NT2/D1 (cell line): ENCODE data around the gene TMOD1.
A peak's percentile ranks its signal among the peaks of the same experiment; 100 is the strongest.

Source experiments
- DNase-seq: peaks from one replicate; pipeline ENCODE4 v3.0.0-alpha.2; 2011; ENCODE audit warnings: low read depth, low spot score
- H3K27me3 ChIP-seq: 2 replicates; pipeline ENCODE4 v1.6.0; 2011; ENCODE audit warnings: mild to moderate bottlenecking; ENCODE audit not compliant: insufficient read length, insufficient read depth
- H3K36me3 ChIP-seq: 2 replicates; pipeline ENCODE4 v1.6.1; 2011; ENCODE audit warnings: mild to moderate bottlenecking, low read length, mixed read lengths; ENCODE audit not compliant: insufficient read depth, insufficient read length
- H3K4me1 ChIP-seq: 2 replicates; pipeline ENCODE4 v1.5.1; 2011; ENCODE audit not compliant: insufficient read depth, insufficient read length
- H3K4me3 ChIP-seq: 2 replicates; pipeline ENCODE4 v1.5.1; 2011; ENCODE audit warnings: low read depth; ENCODE audit not compliant: insufficient read length
- H3K9ac ChIP-seq: 2 replicates; pipeline ENCODE4 v1.6.0; 2011; ENCODE audit warnings: low read depth; ENCODE audit not compliant: insufficient read length
- H3K9me3 ChIP-seq: 2 replicates; pipeline ENCODE4 v1.5.1; 2011; ENCODE audit warnings: mild to moderate bottlenecking, low read length; ENCODE audit not compliant: insufficient read depth
- SUZ12 ChIP-seq: IDR thresholded peaks from 2 replicates; pipeline ENCODE4 v1.6.1; 2011; ENCODE audit not compliant: insufficient read length, insufficient read depth; ENCODE audit errors: extremely low read depth
- YY1 ChIP-seq: IDR thresholded peaks from 2 replicates; pipeline ENCODE4 v1.6.1; 2011; ENCODE audit not compliant: insufficient read length, insufficient read depth
- ZNF274 ChIP-seq: IDR thresholded peaks from 2 replicates; pipeline ENCODE4 v1.6.1; 2011; ENCODE audit warnings: mild to moderate bottlenecking, low read depth, low read length

TMOD1 gene

GRCh38 chr9:97528529-97529230, 27.2 kb downstream of the TMOD1 start:
- H3K27me3 ChIP-seq, result no peaks in the 10 kb centered on the region
- no peak for TF ChIP-seq ZNF274
- TF ChIP-seq YY1, result no peak
- no peak for TF ChIP-seq SUZ12
- H3K4me1 ChIP-seq, result peaks cover 20% of the 10 kb centered on the region
- H3K9ac ChIP-seq, result no peak overlapping the region
- H3K36me3 ChIP-seq, result no peaks in the 10 kb centered on the region
- no peak overlapping the region for H3K4me3 ChIP-seq
- DNase-seq, result peak; percentile 92
- peaks cover 3% of the 10 kb centered on the region; the same call in 1 of the 2 replicates for H3K9me3 ChIP-seq

DNA sequence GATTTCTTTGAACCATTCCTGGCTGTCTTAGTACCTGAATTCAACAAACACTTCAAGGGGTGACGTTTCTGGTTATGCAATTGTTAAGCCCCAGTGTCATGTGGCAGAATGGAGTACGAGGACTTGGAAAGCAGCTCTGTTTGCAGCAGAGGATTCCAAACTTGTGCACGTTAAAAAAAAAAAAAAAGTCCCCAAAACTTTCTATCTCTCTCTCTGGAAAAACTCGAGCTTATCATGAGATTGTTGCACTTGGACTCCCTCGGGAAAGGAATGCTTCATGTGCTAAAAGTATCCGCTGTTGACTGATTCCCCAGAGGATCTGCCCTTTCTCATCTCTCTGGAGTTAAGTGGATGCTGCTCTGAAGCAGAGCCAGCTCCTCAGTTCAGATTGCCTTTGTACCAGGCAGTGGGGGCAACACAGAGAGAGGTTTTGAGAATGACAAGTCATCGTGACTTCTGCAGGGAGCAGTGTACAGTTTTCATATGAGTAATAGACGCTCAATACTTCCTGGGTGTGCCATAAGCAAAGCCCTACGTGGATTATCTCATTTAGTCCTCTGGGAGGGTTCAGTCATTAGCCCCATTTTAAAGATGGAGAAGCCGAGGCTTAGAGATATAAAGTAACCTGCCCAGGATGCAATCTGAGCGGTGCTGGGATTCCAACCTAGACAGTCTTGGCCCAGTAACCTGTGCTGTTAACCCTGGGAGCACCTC, 28.1 kb downstream of the TMOD1 start:
- Histone ChIP-seq H3K27me3 (no peaks in the 10 kb centered on the region), H3K4me1 (peaks cover 20% of the 10 kb centered on the region), H3K4me3 (no peak overlapping the region), H3K9me3 (peaks cover 12% of the 10 kb centered on the region; the same call in 1 of the 2 replicates), H3K36me3 (no peaks in the 10 kb centered on the region), H3K9ac (no peak overlapping the region)
- DNase-seq, result no peak
- TF ChIP-seq ZNF274 (no peak), YY1 (no peak)

DNA sequence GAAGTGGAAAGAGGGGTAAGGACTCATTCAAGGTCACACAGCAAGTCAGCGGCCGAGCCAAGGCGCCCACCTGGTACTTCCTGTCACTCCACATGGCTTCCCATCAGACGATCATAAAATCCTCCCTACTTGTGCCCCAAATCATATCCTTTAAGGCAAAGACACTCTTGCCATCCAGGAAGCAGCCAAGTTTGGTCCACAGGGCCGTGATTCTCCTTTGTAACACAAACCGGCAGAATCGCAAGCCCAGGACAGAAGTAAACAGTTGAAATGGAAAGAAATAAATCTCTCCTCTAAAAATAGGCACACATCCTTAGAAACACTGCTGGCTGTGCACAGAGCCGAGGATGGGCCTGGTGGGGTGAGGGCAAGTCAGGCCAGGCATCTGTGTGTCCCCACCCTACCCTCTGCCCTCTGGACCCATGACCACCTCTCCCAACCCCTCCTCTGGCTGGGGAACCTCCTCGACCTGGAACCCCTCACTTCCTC, 30.5 kb downstream of the TMOD1 start:
- TF ChIP-seq ZNF274, result no peak
- H3K9me3 ChIP-seq, result peaks cover 13% of the 10 kb centered on the region; the same call in 1 of the 2 replicates
- H3K9ac ChIP-seq, result no peak overlapping the region
- H3K4me3 ChIP-seq, result no peak overlapping the region
- DNase-seq, result no peak
- H3K36me3 ChIP-seq, result no peaks in the 10 kb centered on the region
- H3K27me3 ChIP-seq, result no peaks in the 10 kb centered on the region
- H3K4me1 ChIP-seq, result peaks cover 24% of the 10 kb centered on the region

DNA sequence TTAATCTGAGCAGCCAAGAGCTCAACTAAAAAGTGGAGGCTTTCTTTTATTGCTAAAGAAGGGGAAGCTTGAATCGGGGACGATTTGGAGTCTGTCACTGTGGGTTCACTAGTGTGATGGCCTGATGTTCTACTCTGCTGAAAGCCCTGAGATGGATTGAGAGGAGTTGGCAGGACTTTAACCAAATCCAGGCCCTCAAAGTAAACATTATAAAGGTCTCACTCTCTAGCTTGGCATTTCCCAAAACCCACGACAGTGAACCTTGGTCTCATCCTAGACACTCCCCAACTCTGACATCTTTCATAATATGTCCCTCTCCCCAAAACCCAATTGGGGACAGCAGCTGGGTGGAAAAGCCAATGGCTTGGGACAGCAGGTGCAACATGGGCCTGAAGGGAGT, 32.7 kb downstream of the TMOD1 start:
- Histone ChIP-seq H3K36me3 (no peaks in the 10 kb centered on the region), H3K9me3 (peaks cover 13% of the 10 kb centered on the region; the same call in 1 of the 2 replicates), H3K4me1 (peaks cover 9% of the 10 kb centered on the region), H3K27me3 (no peaks in the 10 kb centered on the region), H3K9ac (no peak overlapping the region), H3K4me3 (no peak overlapping the region)
- no peak for DNase-seq
- TF ChIP-seq SUZ12, result no peak
- TF ChIP-seq YY1, result no peak
- no peak for TF ChIP-seq ZNF274

DNA sequence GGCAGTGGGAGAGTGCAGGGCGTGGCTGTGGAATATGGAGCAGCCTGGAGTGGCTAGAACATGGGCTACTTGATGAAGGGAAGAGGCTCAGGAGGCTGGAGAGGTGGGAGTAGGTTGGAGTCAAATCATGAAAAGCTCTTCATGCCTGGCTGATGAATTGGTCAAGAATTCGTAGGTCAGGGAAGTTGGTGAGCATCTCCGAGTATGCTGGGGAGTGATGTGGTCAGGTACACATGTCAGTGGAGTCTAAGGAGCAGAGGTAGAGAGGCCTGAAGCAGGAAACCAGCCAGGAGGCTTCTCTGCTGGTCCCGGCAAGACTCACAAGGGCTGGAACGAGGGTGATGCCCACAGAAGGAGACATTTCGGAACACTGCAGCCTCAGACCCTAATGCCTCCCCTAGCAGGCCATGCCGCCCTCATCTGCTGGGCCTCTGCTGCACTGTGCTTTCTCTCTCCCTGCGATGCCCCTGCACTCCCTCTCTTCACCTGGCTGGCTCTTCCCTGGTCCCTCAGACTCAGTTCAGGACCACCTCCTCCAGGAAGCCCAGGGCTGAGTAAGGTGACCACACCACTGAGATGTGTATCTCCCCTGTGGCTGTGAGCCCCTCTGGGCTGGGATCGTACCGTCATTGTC, 33.6 kb downstream of the TMOD1 start:
- Histone ChIP-seq H3K36me3 (no peaks in the 10 kb centered on the region), H3K4me3 (no peak overlapping the region)
- no peak for DNase-seq

GRCh38 chr9:97535771-97536170, 34.3 kb downstream of the TMOD1 start:
- Histone ChIP-seq H3K9ac (no peak overlapping the region), H3K27me3 (no peaks in the 10 kb centered on the region), H3K4me3 (no peak overlapping the region), H3K9me3 (peaks cover 13% of the 10 kb centered on the region; the same call in 1 of the 2 replicates), H3K4me1 (peaks cover 7% of the 10 kb centered on the region), H3K36me3 (no peaks in the 10 kb centered on the region)
- TF ChIP-seq YY1, result no peak
- no peak for TF ChIP-seq SUZ12
- no peak for TF ChIP-seq ZNF274
- DNase-seq, result no peak

More for the DNA sequence above, 33.6 kb downstream of the TMOD1 start:
- no peaks in the 10 kb centered on the region for H3K27me3 ChIP-seq
- no peak for TF ChIP-seq ZNF274
- TF ChIP-seq SUZ12, result no peak
- no peak for TF ChIP-seq YY1
- H3K9ac ChIP-seq, result no peak overlapping the region
- H3K9me3 ChIP-seq, result peaks cover 13% of the 10 kb centered on the region; the same call in 1 of the 2 replicates
- peaks cover 7% of the 10 kb centered on the region for H3K4me1 ChIP-seq

- peaks cover 7% of the 10 kb centered on the region for H3K4me1 ChIP-seq
- no peak for TF ChIP-seq ZNF274
- no peak for TF ChIP-seq SUZ12
- no peak for TF ChIP-seq YY1
- no peak overlapping the region for H3K4me3 ChIP-seq
- no peak overlapping the region for H3K9ac ChIP-seq
- no peaks in the 10 kb centered on the region for H3K27me3 ChIP-seq
- H3K9me3 ChIP-seq, result peaks cover 13% of the 10 kb centered on the region; the same call in 1 of the 2 replicates
- H3K36me3 ChIP-seq, result no peaks in the 10 kb centered on the region
- no peak for DNase-seq
Measured at GRCh38 chr9:97536480-97536879, 35.0 kb downstream of the TMOD1 start.
